GM12891 (cell line): Measurements from ENCODE around the gene SNW1.
"Not testable (repeated sequence)": the region's sequence is repeated elsewhere in the genome, so short reads cannot be mapped to it uniquely, and the experiment has no call there.

ENCODE experiments used
- POLR2A ChIP-seq: IDR thresholded peaks from 2 replicates; pipeline ENCODE4 v1.6.1; 2011; ENCODE audit warnings: low read depth, low read length, control low read depth
- POLR2AphosphoS5 ChIP-seq: IDR thresholded peaks from 2 replicates; pipeline ENCODE4 v1.6.1; 2011; ENCODE audit warnings: low read depth, low read length, control low read depth
- TAF1 ChIP-seq: IDR thresholded peaks from 2 replicates; pipeline ENCODE4 v1.6.1; 2011; ENCODE audit warnings: low read depth, low read length, control low read depth

GRCh38 chr14:77793255-77793654, 32.3 kb upstream of the SNW1 start:
- TF ChIP-seq POLR2AphosphoS5, POLR2A, TAF1: not testable (repeated sequence)
